Breast epithelium (tissue), 4 donors: ENCODE measurements around the gene PICALM. TPM values are rescaled to one million over a fixed set of nuclear protein-coding genes. Genes with fewer than 3 reads are reported as not detected.

Experiments used
- DNase-seq, 2 donors: peaks; one replicate each; pipeline ENCODE4 v3.0.0-alpha.2; 2019; ENCODE audit warnings: low spot score in 2 of 2
- H3K27ac ChIP-seq, 2 donors: fragments of 200-600 bp; sonication (generic) in 1 of 2; one replicate each; pipeline ENCODE4 v1.5.1; 2016 to 2019; ENCODE audit warnings: mild to moderate bottlenecking in 1 of 2
- H3K27me3 ChIP-seq, 2 donors: fragments of 200-600 bp; sonication (generic) in 1 of 2; one replicate each; pipeline versions ENCODE4 v1.5.1 to v1.6.0; 2017 to 2019; ENCODE audit warnings: control low read depth in 1 of 2, mild to moderate bottlenecking in 1 of 2
- H3K36me3 ChIP-seq: fragments of 200-600 bp; one replicate; pipeline ENCODE4 v1.5.1; 2019
- H3K4me1 ChIP-seq, 2 donors: fragments of 200-600 bp; sonication (generic); one replicate each; pipeline ENCODE4 v1.5.1; 2016 to 2019; ENCODE audit warnings: control low read depth in 1 of 2
- H3K4me3 ChIP-seq, 3 donors: fragments of 200-600 bp; sonication (generic); 1 replicate in 2 of 3; 2 replicates in 1 of 3; pipeline ENCODE4 v1.5.1; 2016 to 2019; ENCODE audit warnings: mild to moderate bottlenecking in 3 of 3, moderate library complexity in 2 of 3
- H3K9me3 ChIP-seq, 2 donors: fragments of 200-600 bp; sonication (generic) in 1 of 2; one replicate each; pipeline ENCODE4 v1.5.1; 2016 to 2019; ENCODE audit warnings: control low read depth in 1 of 2
- POLR2A ChIP-seq: fragments of 450-650 bp; IDR thresholded peaks from one replicate; pipeline ENCODE4 v1.6.1; 2016; ENCODE audit warnings: antibody characterized with exemption, mild to moderate bottlenecking, moderate library complexity
- POLR2AphosphoS5 ChIP-seq, 3 donors: sonication (generic); formaldehyde crosslinking; IDR thresholded peaks; one replicate each; pipeline ENCODE4 v1.6.1; 2017; ENCODE audit warnings: antibody characterized with exemption in 3 of 3
- intact Hi-C: fragments of 100-400 bp; cut with DNase I; formaldehyde crosslinking; loops from one replicate; pipeline ENCODE4 v1.15.1; 2023; ENCODE audit warnings: low total_unique reads
- total RNA-seq, 3 donors: library from RNA; depleted of rRNA; stranded (reverse); fragments of >200 nt; gene quantifications; one replicate each; pipeline ENCODE4 v1.1.0, GENCODE V29; 2016
- TF ChIP-seq, protein P1 (sequence below), 3 donors: fragments of 450-650 bp; IDR thresholded peaks; one replicate each; pipeline ENCODE4 v1.5.1; 2016 to 2017; ENCODE audit warnings: antibody characterized with exemption in 3 of 3, mild to moderate bottlenecking in 3 of 3, moderate library complexity in 3 of 3

The PICALM gene
- total RNA-seq, 3 donors from 2014 or later, result 327 to 336 (median 328) TPM

DNA sequence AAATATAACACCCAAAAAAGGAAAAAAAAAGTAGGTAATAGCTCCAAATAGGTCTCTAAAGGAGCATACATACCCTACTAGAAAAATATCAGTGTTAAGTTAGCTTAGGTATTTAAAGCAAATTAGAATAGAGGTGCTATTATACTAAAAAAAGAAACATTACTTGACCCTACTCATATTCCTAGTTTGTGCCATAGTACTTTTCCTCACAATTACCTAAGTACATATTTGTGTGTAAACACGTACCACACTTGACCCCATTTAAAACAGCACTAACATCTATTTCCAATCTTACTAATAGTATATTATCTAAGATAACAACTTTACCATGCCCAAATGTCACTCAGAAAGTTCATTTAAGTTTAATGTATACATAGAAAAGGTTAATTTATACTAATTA, 57.7 kb downstream of the PICALM start:
- no peaks in the 10 kb centered on the region for H3K9me3 ChIP-seq
- no peaks in the 10 kb centered on the region for H3K27me3 ChIP-seq
- no peak overlapping the region for H3K4me3 ChIP-seq
- no peak for DNase-seq
- peaks cover 4% of the 10 kb centered on the region for H3K36me3 ChIP-seq
- no peak for TF ChIP-seq POLR2AphosphoS5 (IDR thresholded peaks at IDR 0.05)
- TF ChIP-seq, protein P1, sequence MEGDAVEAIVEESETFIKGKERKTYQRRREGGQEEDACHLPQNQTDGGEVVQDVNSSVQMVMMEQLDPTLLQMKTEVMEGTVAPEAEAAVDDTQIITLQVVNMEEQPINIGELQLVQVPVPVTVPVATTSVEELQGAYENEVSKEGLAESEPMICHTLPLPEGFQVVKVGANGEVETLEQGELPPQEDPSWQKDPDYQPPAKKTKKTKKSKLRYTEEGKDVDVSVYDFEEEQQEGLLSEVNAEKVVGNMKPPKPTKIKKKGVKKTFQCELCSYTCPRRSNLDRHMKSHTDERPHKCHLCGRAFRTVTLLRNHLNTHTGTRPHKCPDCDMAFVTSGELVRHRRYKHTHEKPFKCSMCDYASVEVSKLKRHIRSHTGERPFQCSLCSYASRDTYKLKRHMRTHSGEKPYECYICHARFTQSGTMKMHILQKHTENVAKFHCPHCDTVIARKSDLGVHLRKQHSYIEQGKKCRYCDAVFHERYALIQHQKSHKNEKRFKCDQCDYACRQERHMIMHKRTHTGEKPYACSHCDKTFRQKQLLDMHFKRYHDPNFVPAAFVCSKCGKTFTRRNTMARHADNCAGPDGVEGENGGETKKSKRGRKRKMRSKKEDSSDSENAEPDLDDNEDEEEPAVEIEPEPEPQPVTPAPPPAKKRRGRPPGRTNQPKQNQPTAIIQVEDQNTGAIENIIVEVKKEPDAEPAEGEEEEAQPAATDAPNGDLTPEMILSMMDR (IDR thresholded peaks at IDR 0.05), result no peak
- TF ChIP-seq POLR2A, result no peak
- H3K27ac ChIP-seq, result no peak overlapping the region
- intact Hi-C loops, result no loop called here
- H3K4me1 ChIP-seq, result no peaks in the 10 kb centered on the region

DNA sequence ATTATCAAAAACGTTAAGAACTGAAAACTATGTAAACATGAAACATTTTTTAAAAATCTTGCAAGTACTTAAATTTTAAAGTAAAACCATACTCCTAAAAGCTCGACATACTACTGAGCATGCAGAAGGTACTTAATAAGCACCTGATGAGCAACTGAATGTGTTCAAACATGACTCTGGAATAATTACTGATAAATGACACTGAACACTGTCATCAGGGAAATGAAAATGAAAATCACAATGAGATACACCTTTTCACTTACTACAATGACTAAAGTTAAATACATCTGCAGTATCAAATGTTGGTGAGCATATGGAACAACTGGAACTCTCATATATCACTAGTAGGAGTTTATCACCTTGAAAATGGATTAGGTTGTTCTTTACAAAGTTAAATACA, 65.2 kb downstream of the PICALM start:
- intact Hi-C loops, result no loop called here
- H3K36me3 ChIP-seq, result peaks cover 4% of the 10 kb centered on the region

DNA sequence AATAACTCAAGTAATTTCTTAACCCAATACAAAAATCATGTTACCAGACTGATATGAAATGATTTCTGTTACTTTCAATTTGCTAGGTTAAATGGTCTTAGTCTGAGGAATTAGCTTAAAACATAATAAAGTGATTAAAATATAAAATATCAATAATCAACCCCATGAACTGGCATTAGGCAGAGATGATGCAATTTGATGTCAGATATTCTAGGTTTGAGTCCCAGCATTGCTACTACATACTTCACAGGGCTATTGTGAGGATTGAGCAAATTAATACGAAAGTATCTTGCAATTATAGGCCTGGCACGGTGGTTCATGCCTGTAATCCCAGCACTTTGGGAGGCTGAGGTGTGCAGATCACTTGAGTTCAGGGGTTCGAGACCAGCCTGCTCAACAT, 66.5 kb downstream of the PICALM start:
- Histone ChIP-seq H3K4me3 (no peak overlapping the region), H3K36me3 (peaks cover 4% of the 10 kb centered on the region), H3K27me3 (no peaks in the 10 kb centered on the region), H3K9me3 (no peaks in the 10 kb centered on the region), H3K4me1 (no peaks in the 10 kb centered on the region), H3K27ac (no peak overlapping the region)
- TF ChIP-seq POLR2A (no peak), POLR2AphosphoS5 (IDR thresholded peaks at IDR 0.05) (no peak)
- TF ChIP-seq, protein P1 (IDR thresholded peaks at IDR 0.05), result no peak
- intact Hi-C loops, result no loop called here
- DNase-seq, result no peak

More for the DNA sequence above, 65.2 kb downstream of the PICALM start:
- Histone ChIP-seq H3K27me3 (no peaks in the 10 kb centered on the region), H3K9me3 (no peaks in the 10 kb centered on the region), H3K27ac (no peak overlapping the region), H3K4me3 (no peak overlapping the region), H3K4me1 (no peaks in the 10 kb centered on the region)
- DNase-seq, result no peak
- TF ChIP-seq POLR2AphosphoS5 (IDR thresholded peaks at IDR 0.05) (no peak), POLR2A (no peak)
- TF ChIP-seq, protein P1 (IDR thresholded peaks at IDR 0.05), result no peak

DNA sequence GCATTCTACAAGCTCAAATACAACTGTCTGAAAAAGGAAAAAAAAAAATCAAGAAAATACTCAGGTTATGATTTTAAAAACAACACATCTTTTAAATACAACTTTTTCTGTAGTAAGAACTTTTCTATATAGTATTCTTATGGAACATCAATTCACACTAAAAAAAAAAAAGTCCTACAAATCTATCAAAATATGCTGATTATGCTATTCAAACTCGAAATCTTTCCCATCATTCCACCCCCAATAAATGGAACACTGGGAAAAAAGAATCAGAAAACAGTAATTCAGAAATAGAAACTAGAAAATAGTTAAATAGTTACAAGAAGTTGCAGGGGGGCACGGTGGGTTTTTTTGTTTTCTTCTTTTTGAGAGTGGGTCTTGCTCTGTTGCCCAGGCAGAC, 77.4 kb downstream of the PICALM start:
- DNase-seq, result no peak
- intact Hi-C loops, result no loop called here
- H3K36me3 ChIP-seq, result peaks cover 9% of the 10 kb centered on the region

DNA sequence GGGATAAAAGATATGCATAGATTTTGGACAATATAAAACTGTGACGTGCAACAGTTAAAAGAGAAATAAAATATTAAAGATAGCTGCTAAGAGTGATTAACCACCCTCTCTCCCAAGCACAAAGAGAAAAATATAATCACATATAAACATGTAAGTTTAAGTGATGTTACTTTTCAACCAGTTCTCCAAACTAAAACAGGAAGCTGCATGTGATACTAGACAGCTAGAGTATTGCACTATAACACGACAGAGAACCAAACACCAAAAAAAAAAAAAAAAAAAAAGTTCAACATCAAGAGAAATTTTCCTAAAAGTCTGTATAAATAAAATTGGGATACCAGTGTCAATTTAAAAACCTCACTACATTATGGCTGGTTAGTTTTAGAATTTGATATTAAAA, 79.1 kb downstream of the PICALM start:
- H3K27me3 ChIP-seq, result no peaks in the 10 kb centered on the region
- intact Hi-C loops, result no loop called here
- H3K27ac ChIP-seq, result no peak overlapping the region
- TF ChIP-seq, protein P1 (IDR thresholded peaks at IDR 0.05), result no peak
- TF ChIP-seq POLR2A (no peak), POLR2AphosphoS5 (IDR thresholded peaks at IDR 0.05) (no peak)
- H3K4me3 ChIP-seq, result no peak overlapping the region
- no peaks in the 10 kb centered on the region for H3K4me1 ChIP-seq
- H3K36me3 ChIP-seq, result no peaks in the 10 kb centered on the region
- no peaks in the 10 kb centered on the region for H3K9me3 ChIP-seq
- no peak for DNase-seq

More for the DNA sequence above, 77.4 kb downstream of the PICALM start:
- Histone ChIP-seq H3K9me3 (no peaks in the 10 kb centered on the region), H3K4me3 (no peak overlapping the region), H3K27me3 (no peaks in the 10 kb centered on the region), H3K4me1 (no peaks in the 10 kb centered on the region), H3K27ac (no peak overlapping the region)
- TF ChIP-seq, protein P1 (IDR thresholded peaks at IDR 0.05), result no peak
- no peak for TF ChIP-seq POLR2AphosphoS5 (IDR thresholded peaks at IDR 0.05)
- no peak for TF ChIP-seq POLR2A
